RWPE1 (cell line): ENCODE results near the gene ASAH2.

Experiments used
- CTCF ChIA-PET: fragments of 350-600 bp; sonication (Branson Sonifier 250); formaldehyde crosslinking; extraction: SDS; loops from one replicate; lab custom pipeline; 2021; lab: Yijun Ruan, JAX
- POLR2A ChIA-PET: fragments of 400-600 bp; formaldehyde crosslinking; extraction: SDS; loops from one replicate; lab custom pipeline; 2020; ENCODE audit warnings: antibody characterized with exemption; ENCODE audit not compliant: low non-redundant PET; lab: Yijun Ruan, JAX
- DNase-seq: peaks from one replicate; pipeline ENCODE4 v3.0.0; 2012; ENCODE audit warnings: low spot score
- H3K27ac ChIP-seq: fragments of 450-650 bp; 2 replicates; pipeline ENCODE4 v1.5.1; 2017
- CTCF ChIP-seq: fragments of 450-650 bp; conservative IDR thresholded peaks from 2 replicates; pipeline ENCODE4 v1.5.1; 2017; ENCODE audit warnings: low read depth, mild to moderate bottlenecking

The ASAH2 gene

GRCh38 chr10:50251394-50251793 lies at the start of gene ASAH2:
ASAH2 (minus strand) TSS chr10:50251516; CDS start chr10:50248610, 2,906 bp downstream.
- no peak within 1 kb of the TSS for H3K27ac ChIP-seq
- TF ChIP-seq CTCF, result no peak
- ChIA-PET CTCF (no interaction called here), POLR2A (no interaction called here)
- DNase-seq, result no peak

GRCh38 chr10:50299948-50300669 lies 48.8 kb upstream of the ASAH2 start:
- CTCF ChIA-PET, result no interaction called here
- no peak for TF ChIP-seq CTCF
- POLR2A ChIA-PET, result no interaction called here
- H3K27ac ChIP-seq, result no peak overlapping the region
- DNase-seq, result no peak

- no peak for DNase-seq
- ChIA-PET CTCF (no interaction called here), POLR2A (no interaction called here)
- H3K27ac ChIP-seq, result no peak overlapping the region
- TF ChIP-seq CTCF, result no peak
Observed at GRCh38 chr10:50295367-50295766, 44.1 kb upstream of the ASAH2 start.

GRCh38 chr10:50294582-50294981 lies 43.3 kb upstream of the ASAH2 start:
- no peak overlapping the region for H3K27ac ChIP-seq
- ChIA-PET CTCF (no interaction called here), POLR2A (no interaction called here)
- no peak for DNase-seq
- no peak for TF ChIP-seq CTCF

GRCh38 chr10:50293513-50294313 lies 42.4 kb upstream of the ASAH2 start:
- POLR2A ChIA-PET, result interaction anchor here (0.6 kb wide), 1 partner anchor 106 kb away, joined by 7 read pairs; no protein-coding TSS in a partner anchor
- no peak for TF ChIP-seq CTCF
- CTCF ChIA-PET, result no interaction called here
- no peak overlapping the region for H3K27ac ChIP-seq
- DNase-seq, result no peak

- CTCF ChIA-PET, result no interaction called here
- POLR2A ChIA-PET, result no interaction called here
- no peak for DNase-seq
- TF ChIP-seq CTCF, result no peak
- no peak overlapping the region for H3K27ac ChIP-seq
Observed at GRCh38 chr10:50291261-50291850, 40.0 kb upstream of the ASAH2 start.
